GM13976 (cell line): ENCODE results near the gene APIP.

Experiments used
- DNase-seq: peaks from one replicate; pipeline ENCODE4 v3.0.0; 2012; ENCODE audit warnings: low spot score
- in situ Hi-C: fragments of 300-500 bp; cut with MboI; formaldehyde crosslinking; loops from one replicate; pipeline ENCODE4 v1.12.0; 2022; ENCODE audit warnings: low sequenced_read_pairs, mixed read lengths, inconsistent platforms; ENCODE audit not compliant: unreplicated experiment
- TF ChIP-seq, protein P1 (sequence below): IDR thresholded peaks from 2 replicates; pipeline ENCODE4 v1.5.1; 2012; ENCODE audit warnings: borderline replicate concordance, mild to moderate bottlenecking; ENCODE audit not compliant: insufficient read depth; ENCODE audit errors: extremely low read depth, missing control alignments, control extremely low read depth

APIP gene

DNA sequence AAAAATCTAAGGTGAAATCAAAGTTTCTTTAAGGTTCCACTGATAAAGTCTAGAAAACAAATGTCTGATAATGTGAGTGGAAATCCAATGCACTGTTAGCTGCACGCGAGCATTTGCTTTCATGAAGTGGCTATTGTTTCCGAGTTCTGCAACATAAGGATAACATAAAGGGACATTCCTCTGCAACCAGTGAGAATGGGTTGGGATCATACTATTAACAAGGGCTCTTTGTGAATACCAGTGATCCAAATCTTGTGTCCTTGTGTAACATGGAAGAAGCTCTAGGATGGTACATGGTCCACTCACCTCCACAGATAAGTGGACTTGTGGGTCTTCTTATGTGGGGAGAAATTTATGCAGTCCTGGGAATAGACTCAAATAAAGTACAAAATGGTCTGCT lies 24.6 kb downstream of the APIP start:
- DNase-seq, result no peak
- in situ Hi-C loops, result no loop called here
- TF ChIP-seq, protein P1, sequence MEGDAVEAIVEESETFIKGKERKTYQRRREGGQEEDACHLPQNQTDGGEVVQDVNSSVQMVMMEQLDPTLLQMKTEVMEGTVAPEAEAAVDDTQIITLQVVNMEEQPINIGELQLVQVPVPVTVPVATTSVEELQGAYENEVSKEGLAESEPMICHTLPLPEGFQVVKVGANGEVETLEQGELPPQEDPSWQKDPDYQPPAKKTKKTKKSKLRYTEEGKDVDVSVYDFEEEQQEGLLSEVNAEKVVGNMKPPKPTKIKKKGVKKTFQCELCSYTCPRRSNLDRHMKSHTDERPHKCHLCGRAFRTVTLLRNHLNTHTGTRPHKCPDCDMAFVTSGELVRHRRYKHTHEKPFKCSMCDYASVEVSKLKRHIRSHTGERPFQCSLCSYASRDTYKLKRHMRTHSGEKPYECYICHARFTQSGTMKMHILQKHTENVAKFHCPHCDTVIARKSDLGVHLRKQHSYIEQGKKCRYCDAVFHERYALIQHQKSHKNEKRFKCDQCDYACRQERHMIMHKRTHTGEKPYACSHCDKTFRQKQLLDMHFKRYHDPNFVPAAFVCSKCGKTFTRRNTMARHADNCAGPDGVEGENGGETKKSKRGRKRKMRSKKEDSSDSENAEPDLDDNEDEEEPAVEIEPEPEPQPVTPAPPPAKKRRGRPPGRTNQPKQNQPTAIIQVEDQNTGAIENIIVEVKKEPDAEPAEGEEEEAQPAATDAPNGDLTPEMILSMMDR, result no peak

- no peak for DNase-seq
Observed at GRCh38 chr11:34890812-34891211, 25.4 kb downstream of the APIP start.

GRCh38 chr11:34890089-34890488 lies 26.1 kb downstream of the APIP start:
- TF ChIP-seq, protein P1, result no peak
- in situ Hi-C loops, result no loop called here
- DNase-seq, result no peak

More at GRCh38 chr11:34890812-34891211, 25.4 kb downstream of the APIP start:
- in situ Hi-C loops, result no loop called here
- TF ChIP-seq, protein P1, result peak; percentile 18

- TF ChIP-seq, protein P1, result no peak
- no peak for DNase-seq
Observed at GRCh38 chr11:34887260-34887659, 28.9 kb downstream of the APIP start.

GRCh38 chr11:34886609-34887008 lies 29.6 kb downstream of the APIP start:
- TF ChIP-seq, protein P1, result no peak
- no peak for DNase-seq
- in situ Hi-C loops, result no loop called here

More at GRCh38 chr11:34887260-34887659, 28.9 kb downstream of the APIP start:
- in situ Hi-C loops, result no loop called here

DNA sequence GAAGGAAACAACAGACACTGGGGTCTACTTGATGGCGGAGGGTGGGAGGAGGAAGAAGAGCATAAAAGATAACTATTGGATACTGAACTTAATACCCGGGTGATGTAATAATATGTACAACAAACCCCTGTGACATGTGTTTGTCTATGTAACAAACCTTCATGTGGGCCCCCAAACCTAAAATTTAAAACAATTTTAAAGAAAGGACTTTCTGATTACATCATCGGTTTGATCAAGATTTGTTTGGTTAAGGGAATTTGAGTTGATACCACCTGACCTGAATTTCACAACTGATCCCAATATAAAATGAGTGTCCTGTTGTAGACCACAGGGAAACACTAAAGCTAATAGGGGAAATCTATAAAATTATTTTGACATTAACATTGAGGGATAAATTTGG lies 34.3 kb downstream of the APIP start:
- TF ChIP-seq, protein P1, result no peak
- no peak for DNase-seq

GRCh38 chr11:34877375-34877975 lies 38.7 kb downstream of the APIP start:
- DNase-seq, result no peak
- TF ChIP-seq, protein P1, result no peak
- in situ Hi-C loops, result no loop called here

More for the DNA sequence above, 34.3 kb downstream of the APIP start:
- in situ Hi-C loops, result no loop called here
